Midbrain (tissue), 1 donor: ENCODE measurements around the gene BCCIP.

Source experiments
- DNase-seq: peaks from one replicate; lab custom pipeline; 2025; lab: John Stamatoyannopoulos, UW

The BCCIP gene

DNA sequence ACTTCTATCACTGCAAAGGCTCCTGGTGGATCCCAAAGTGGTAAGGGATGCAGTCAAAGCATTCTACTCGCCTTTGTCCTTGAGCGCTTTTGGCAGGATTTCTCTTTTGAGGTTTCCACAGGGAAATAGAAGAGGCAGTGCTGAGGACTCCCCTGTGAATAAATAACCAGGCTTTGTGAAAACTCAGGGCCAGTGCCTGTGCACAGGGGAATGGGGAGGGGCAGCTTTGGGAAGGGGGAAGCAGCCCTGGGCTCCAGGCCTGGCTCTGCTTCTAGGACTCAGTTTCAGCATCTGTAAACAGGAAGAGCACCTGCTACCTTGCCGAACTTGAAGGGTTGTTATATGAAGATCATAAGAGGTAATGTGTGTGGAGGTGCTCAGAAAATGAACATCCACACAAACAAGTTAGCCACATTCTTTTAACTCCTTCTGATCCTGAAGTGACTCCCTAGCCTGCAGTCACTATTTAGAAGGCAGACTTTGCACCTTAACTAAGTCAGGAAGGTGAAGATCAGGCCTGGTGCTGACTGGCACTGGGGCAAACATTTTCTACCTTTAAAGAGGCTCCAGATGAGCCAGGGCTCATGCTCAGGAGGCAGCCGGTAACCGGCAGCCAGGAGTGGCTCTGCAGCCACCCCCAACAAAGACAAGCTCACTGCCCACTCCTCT is 25.2 kb upstream of the BCCIP start:
- DNase-seq: no peak

DNA sequence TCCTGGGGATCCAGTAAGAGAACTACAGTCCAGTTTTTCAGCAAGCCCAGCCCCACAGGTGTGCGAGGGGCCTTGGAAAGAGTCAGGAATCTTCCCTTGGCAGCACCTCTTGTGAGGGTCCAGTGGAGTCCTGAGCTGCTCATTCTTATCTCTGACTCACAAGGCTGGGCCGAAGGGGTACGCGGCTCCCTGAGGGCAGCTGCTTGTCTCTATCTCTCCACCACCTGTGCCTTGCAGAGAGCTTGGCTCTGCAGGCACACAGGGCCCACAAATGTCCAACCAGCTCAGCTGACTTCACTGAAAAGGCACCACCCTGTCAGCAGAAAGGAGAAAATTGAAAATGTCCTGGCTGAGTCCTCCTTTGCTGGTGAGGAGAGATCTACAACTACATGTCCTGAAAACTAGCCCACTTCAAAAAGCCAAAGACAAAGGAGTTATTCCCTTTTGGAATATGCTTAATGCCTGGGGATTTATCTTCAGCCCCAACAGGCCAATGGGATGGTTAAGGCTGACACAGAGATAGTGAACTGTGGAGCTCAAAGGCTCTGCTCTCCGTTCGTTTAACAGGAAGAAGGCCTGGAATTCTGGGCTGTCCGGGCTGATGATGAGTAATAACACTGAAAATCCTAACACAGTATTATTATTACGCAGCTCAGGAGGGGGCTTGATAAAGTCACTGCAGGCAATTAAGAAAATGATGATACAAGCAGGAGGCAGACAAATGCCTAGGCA is 23.7 kb upstream of the BCCIP start:
- no peak for DNase-seq

DNA sequence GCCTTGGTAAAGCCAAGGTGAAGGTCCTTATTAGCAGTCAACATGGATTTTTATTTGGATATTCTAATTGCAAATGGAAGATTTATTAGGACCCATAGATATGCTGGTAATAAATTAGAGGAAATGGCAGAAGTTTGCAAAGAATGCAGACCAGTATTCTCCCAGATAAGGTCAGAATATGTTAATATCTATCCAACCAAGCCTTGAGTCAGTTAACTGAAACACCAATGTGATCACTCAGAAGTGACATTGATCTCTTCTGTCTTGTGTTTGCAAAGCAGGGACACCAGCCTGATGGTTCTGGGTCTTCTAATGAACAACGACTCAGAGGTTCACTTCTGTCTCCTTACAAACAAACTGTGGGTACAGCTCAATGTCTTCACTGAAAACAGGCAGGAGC is 21.8 kb upstream of the BCCIP start:
- DNase-seq: no peak

DNA sequence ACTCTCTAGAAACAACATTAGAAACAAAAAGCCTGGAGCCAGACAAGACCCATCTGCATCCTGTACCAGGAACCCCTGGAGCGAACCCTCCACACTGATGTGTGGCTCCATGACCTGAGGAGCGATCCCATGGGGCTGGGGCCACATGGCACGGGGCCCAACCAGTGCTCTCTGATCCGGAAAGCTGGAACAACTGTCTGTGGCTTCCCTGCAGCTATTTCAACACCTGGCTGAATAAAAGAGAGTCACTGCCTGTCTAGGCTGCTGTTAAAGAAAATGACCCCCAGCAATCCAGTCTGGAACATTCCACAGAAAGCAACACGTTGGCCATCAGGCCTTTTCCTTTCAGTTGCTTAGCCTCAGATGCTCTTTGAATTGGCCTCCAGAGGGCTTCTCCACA is 21.2 kb upstream of the BCCIP start:
- DNase-seq: no peak

DNA sequence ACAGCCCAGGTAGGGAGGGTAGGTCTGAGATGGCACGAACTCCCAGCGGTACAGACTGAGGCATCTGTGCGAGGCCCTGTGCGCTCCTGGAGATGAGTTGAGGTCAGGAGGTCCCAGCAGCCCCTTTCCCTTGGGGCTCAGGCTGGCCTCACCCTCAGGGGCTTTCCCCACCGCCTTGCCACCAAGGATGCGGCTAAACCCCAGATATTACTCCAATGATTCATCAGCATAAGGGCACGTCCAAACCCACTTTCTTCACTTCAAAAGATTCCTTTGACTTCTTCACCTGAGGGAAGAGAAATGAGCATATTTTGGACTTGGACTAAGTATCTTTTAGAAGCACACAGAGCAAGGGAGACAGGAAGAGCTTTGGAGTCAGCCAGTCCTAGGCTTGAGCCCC is 20.6 kb upstream of the BCCIP start:
- no peak for DNase-seq

DNA sequence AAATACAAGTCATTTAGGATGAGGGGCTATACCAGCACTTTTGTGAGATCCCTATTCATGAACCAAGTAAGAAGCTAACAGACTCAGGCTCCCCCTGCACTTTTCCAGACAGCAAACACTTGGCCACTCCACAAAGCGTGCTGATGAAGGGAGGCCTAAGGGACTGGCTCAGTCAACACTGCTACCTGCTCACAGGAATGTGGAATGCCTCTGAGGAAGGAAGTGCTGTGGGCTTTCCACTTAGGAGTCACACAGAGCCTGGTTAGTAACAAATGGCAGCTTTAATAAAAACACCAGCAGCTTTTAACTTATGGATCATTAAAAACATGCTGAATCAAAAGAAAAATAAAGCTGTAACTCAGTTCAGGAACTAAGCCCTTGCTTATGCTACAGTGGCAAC is 15.3 kb upstream of the BCCIP start:
- DNase-seq: no peak

DNA sequence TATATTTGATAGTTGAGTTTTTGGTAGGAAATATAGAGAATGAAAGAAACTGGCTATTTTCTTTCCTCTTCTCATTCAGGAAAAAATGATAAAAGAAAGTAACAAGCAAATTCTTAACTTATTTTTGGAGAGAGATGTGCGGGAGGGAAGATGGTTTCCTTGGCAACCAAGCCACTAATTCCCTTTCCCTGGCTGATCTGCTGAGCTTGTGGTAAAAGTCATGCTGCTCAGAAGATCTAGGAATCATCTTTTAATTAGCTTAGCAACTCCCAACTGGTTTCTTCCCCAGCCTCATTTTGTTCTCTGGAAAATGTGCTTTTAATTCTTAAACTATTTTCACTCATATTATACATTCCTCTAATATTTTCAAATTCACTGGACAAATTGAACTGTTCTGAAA is 12.1 kb upstream of the BCCIP start:
- no peak for DNase-seq

DNA sequence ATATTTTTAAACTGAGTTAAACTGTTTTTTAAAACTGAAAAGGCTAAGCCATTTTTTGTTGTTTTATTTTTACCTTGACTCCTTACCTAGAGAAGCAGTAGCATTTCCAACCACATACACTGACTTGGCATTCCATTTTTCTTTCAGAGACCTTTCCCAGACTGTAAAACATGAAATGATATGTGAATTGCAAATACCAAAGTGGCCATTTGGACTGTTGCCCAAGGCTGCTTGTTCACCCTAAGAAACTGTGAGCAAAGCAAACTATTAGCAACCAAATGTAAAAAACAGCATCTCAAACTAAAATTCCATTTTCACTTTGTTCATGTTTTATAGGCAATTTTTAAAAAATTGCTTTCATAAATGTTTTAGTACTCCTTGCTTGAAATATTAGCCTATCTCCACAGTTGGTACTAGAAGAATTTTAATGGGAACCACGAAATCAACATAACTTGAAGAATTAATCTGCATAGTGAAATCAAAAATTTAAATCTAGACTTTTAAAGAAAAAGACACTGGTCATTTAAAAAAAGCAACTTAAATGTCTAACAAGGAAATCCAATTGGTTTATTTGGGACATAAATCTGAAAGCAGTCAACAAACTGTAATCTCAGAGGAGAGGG is 11.1 kb upstream of the BCCIP start:
- no peak for DNase-seq

DNA sequence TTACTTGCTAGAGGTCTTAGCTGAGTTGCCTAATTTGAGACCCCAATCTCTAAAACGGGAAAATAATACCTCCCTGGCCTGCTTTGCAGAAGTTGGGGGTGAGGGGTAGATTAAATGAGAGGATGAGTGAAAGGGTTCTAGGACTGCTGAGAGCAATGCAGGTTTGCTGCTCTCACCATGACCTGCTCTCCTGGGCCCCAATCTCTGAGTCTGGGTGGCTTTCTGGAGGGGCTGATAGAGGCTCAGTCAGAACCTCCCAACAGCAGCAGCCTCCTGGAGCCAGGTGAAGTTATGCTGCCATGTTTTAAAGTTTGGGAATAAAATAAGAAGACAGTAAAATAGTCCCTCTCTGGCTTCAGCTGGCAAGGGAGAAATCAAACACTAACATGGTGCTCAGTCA is 7.6 kb upstream of the BCCIP start:
- no peak for DNase-seq

DNA sequence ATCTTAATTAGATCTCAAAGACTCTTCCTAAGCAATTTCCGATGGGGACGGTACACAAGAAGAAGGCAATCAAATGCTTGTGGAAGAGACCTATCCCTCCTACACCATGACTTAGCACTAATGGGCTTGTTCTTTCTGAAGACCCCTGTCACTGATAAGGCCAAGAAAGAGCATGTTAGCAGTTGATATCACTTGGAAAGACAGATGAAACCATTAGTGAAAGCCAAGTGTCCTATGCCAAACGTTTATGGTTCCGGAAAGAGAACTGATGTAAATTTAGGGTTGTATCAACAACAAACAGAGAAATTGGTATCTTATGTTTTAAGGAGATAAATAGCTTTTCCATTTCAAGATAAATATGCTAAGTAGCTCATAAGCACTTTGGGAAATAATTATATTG is 6.8 kb upstream of the BCCIP start:
- DNase-seq: no peak

DNA sequence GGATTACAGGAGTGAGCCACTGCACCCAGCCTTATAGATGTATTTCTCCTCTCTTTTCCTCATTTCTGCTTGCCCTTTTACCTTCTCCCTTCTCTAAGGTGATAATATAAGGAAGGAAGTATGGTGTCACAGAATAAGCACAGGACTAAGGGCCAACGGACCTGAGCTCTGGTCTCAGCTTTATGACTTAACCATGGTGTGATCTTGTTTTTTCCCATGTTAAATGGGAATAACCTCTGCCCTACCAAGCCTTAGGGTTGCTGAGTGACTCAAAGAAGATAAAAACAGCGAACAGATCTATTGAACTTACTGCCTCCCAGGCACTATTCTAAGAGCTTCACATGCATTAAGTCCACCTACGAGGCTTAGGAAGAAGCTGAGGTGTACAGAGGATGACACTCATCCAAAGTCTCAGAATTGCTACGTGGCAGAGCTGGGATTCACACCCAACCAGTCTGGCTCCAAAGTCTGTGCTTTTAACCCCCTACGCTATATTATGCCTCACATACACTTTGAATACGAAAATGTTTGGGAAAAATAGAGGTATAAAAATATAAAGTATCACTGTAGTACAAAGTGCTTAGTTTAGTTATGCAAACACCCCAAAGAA is 5.9 kb upstream of the BCCIP start:
- no peak for DNase-seq

DNA sequence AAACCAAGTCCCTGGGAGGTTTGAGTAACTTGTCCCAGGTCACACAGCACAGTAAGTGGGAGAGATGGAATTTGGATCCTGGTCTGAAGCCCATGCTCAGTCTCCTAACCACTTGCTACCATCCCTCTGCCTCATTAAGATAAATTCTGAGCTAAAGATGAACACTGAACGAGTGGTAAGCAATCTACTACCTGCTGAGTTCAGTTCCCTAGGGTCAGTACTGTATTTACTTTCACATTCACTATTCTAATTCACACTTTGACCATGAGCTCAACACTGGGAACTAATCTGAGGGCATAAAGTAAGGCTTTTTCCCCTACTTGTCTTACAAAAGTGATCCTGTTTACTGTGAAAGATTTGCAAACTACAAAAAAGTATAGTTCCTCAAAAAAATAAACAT is 2.6 kb upstream of the BCCIP start:
- DNase-seq: no peak

DNA sequence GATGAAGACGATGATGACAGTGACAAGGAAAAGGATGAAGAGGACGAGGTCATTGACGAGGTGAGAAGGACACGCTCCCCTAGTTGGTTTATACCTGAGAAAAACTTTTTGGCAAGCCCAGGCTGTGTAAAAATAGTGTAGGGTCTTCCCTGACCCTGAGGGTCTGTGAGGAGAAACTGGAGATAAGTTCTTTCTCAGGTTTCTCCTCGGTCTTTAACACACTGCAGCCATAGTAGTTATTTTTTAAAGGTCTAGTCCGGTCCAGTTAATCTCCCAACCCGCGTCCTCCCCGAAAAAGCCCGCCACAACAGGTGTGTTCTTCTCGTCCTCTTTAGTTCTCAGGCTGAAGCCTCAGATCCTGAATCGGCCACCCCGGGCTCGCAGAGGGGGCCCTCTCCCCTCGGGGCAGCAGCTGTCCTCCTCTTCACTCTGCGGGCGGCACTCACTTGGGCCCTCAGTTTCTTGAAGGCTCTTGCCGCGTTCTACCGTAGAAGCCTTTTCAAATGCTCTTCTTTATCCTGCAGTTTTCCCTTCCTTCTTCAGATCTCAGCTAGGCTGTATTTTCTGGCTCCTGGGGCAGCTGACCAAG is 411 bp downstream of the BCCIP start:
- no peak for DNase-seq

DNA sequence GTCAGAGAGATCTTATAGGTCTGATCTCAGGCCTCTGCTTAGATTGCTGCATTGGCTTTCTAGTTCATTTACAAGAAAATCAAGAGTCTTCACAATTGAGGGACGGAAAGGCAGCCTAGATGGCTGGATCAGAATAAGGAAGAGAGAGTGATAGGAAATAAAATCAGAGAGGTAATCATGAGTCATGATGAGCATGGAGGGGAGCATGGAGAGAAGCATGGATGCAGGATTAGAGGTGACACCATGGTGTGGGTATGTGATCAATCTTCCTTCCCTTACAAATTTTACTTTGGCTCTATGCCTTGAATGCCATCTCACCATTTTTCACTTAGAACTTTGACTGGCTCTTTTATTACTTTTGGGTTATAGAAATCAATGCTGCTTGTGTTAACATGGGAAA is 1.4 kb downstream of the BCCIP start:
- DNase-seq: no peak

DNA sequence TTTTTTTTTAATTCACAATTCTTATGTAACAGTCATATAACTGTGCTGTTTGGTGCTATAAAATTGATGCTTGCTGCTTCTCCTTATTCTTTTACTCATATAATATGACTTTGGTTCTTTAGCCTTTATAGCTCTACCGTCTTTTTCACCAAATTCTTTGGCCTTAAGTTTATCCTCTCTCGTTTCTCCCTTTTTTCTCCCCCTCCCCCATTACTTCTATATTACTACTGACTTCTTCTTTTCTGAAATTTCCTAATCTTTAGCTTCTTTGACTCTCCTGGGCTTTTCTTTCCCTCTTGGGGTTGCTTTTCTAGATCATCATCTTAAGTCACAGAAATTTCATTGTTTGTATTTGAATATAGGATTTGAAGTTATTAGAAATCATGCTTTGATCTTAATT is 3.8 kb downstream of the BCCIP start:
- no peak for DNase-seq

DNA sequence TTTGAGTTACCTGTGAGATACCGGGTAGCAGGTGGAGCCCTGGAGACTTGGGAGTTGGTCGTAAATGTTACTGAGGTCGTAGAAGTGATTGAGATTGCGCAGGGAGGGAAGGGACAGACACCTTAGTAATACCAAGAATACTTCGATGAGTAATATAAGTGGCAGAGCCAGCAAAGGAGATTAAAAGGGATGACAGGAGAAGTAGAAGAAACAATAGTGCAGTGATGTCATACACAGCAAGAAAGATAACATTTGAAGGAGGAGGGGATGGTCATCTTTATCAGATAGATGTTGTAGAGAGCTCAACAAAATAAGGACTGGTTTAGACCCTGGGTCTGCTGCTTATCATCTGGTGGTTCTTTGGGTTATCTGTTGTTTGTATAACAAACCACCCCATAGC is 5.0 kb downstream of the BCCIP start:
- no peak for DNase-seq

DNA sequence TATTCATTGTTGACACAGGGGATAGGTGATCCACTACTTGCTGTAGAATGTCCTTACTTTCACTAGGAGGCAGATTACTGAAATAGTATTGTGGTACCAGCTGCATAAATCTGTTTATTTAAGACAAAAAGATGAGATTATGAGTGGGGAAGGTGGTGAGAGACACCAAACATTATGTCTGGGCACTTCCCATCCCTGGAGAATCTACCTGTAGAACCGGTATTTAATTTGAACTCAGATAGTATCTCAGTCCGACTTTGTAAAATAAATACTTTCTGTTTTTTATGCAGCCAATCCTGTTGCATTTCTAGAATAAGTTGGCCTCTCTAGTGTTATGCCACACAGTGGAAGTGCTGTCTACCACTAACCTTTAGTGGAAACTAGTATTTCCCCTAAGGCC is 13.4 kb downstream of the BCCIP start:
- no peak for DNase-seq

DNA sequence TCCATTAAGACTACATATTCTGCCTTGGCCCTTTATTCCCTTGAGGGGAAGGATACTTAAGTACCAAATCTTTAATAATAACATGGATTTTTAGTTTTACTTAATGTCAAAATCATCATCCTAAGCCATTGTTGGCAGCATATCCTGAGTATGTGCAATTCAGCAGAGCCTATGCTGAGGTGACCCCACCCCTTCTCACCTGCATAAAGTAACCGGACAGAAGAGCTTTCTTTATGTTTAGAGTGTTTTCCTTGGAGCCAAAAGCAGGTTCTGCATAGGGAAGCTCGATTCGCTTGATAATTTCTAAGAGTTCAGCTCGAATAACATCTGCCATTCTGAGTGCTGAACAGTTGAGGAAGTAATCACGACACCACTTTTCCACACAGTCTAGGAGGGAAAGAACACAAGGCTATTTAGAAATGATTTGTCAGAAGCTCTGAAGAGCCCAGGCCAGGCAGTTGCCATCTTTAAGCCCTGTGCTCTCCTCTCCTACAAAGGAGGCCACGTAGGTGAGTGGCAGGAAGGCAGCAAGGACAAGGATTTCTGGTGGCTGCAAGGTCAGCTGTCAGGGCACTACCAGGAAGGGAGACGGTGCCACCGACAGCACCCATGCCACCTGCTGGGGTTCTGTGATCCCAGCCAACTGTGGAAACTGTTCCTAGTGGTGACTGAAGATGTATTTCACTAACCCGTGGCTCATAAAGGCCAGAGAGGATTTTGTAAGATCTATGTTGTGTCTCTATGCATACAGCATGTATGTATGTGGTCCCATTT is 15.6 kb downstream of the BCCIP start:
- DNase-seq: no peak

DNA sequence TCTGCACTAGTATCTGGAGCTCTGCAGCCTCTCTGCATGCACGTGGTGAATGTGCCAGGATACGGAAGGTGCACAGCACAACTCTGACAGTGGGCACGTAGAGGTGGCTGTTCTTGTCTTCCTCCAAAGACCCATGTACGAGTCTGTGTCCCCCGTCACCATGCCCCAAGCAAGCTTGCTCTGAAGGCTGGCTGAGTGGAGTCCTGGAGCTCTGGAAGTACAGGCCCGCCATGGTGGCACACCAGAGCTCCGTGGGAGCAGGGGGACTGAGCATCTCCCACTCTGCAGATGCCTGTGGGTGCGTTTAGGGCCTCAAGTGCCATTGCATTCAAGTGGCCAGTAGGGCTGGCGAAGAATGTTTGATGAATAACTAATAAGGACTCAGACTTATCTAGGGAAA is 17.1 kb downstream of the BCCIP start:
- no peak for DNase-seq

DNA sequence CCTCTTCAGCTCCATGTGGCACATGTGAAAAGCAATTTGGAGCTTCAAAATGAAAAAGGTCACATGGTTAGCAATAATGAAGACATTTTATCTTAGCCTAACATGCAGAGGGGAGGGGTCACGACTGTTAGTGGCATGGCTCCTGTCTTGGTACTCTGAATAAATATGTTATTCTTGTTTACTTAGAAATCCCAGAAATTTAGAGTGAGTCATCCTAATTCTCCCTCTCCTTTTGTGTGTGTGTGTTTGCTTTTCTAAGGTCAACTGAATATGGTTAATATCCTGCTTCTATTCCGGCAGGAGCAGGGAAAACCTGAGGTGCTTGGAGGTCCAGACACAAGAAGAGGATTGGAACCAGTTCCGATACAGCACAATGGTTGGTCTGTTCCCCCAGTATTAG is 17.6 kb downstream of the BCCIP start:
- no peak for DNase-seq

DNA sequence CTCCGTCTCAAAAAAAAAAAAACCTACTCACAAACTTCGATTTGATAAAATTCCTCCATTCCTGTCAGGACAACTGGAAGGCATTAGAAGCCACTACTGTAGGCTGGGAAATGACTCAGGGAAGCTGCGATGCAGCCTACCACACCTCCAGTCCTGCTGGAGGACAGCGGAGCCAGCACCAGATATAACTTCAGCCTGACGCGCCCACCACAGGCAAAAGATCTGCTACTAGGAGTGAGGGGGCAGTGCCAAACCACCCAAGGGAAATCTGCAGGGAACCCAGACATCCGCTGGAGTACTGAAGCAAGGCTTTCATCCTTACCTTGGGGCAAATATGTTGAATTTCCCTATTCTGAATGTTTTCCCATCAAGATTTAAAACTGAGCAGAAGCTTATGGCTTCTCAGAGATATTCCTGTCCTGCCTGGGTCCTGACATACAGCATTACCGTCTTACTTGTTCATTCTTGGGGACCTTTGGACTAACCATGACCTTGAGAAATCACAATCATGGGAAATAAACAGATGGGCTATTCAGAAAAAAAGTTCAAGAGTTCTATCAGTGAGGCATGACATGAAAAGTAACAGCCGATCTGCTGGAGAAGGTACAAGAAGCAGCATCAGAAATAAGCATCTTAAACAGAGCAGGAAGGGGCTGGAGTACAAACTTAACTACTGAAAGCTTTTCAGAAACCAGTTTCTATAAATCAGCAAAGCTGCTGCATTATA is 20.4 kb downstream of the BCCIP start:
- DNase-seq: no peak
